HG03060 (cell line): ENCODE data around the gene ADGRL3.

Experiments used
- ATAC-seq: cut with Tn5 transposase; IDR thresholded peaks from one replicate; pipeline ENCODE4 v1.9.1; 2021; ENCODE audit warnings: low read depth, moderate number of reproducible peaks; ENCODE audit not compliant: unreplicated experiment

The ADGRL3 gene

DNA sequence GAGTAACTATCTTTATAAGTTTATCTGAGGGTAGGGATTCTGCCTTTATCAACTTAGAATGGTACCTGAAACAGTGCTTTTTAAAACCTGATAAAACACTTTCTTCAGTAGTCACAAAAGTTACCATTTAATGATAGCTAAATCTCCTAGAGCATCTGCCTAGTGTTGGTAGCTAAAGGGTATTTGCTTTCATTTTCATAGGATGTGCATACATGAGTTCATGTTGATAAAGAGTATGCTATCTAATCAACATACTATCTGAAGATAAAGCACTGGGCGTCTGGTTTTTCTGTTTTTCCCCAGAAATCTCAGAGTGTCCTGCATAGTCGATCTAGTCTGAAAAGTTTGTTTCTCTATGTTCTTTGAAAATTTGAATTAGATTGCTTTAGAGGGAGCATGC is 75.1 kb downstream of the ADGRL3 start:
- no peak for ATAC-seq

GRCh38 chr4:61276029-61276428 is 75.9 kb downstream of the ADGRL3 start:
- no peak for ATAC-seq

DNA sequence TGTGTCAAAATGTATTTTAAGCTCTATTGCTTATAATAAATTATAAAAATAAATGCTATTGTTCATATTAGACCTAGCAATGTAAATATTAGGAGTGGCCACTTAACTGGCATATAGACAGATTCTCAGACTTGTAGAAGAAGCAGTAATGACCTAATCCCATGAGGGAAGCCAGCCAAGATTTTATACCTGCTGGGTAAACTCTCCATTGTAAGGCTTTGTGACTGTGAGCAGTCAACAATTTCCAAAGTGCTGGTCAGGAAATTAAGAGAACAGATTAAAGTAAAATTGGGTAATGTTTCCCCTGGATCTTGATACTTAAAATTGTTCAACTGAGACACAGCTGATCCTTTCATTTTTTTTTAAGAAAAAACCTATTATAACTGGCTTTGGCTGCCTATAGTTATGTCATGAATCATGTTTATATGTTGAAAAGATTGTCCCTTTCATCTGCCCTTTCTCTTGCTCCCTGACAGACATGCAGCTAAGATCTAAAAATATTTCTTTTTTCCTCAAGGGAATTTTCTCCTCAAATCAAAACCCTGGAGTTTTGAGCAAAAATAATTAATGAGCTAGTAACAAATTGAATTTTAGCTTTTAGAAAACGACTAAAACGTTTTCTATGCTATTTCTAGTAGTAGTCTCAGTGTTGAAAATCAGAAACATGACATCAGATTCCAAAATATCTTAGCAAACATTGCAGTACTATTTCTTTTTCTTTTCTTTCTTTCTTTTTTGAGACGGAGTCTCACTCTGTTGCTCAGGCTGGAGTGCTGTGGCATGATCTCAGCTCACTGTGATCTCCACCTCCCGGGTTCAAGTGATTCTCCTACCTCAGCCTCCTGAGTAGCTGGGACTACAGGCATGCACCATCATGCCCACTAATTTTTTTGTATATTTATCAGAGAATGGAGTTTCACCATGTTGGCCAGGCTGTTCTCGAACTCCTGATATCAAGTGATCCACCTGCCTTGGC is 77.9 kb downstream of the ADGRL3 start:
- ATAC-seq: no peak

DNA sequence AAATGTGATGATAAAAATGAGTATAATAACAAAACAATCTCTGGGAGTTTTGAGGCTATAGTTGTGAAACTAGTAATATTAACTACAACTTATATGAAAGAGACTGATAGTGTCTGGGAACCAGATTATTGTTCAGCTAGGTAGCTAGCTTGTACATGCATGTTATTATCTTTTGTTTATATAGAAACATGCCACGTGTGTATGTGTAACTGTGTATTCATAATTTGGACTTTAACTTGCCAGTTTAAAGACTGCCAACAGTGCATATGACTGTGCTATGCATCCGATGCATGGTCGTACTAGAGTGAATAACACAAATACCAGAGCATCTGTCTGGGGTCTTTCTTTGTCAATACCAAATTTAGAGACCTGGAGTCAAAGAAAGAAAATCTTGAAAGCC is 92.2 kb downstream of the ADGRL3 start:
- no peak for ATAC-seq

DNA sequence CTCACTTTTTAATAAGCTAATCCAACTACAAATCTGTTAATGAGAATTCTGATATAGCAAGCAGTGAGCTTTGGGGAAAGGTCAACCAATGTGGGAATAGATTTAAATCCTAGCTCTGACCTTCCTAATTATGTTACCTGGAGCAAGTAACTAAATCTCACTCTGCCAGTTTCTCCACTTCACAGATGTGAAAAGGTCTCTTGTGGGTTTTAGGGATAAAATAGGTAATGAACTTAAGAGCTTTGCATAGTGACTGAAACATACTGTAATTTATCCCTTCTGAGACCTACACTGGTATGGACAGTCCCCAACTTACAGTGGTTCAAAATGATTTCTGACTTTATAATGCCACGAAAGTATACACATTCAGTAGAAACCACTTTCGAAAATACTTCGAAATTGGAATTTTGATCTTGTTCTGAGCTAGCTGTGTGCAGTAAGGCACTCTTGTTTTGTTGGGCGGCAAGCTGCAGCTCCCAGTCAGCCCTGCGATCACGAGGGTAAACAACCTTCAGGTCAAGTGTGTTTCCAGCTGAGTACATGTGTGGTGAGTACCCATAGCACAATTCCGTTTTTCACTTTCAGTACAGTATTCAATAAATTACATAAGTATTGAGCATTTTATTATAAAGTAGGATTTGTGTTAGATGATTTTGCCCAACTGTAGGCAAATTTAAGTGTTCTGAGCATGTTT is 93.7 kb downstream of the ADGRL3 start:
- no peak for ATAC-seq

DNA sequence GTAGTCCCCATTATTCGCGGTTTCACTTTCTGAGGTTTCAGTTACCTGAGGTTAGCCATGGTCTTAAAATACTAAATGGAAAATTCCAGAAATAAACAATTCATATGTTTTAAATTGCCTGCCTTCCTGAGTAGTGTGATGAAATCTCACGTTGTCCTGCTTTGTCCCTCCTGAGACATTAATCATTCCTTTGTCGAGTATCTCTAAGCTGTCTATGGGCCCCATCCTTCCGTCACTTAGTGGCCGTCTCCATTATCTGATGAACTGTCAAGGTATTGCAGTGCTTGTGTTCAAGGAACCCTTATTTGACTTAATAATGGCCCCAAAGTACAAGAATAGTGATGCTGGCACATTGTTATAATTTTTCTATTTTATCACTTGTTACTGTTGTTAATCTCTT is 94.8 kb downstream of the ADGRL3 start:
- no peak for ATAC-seq

DNA sequence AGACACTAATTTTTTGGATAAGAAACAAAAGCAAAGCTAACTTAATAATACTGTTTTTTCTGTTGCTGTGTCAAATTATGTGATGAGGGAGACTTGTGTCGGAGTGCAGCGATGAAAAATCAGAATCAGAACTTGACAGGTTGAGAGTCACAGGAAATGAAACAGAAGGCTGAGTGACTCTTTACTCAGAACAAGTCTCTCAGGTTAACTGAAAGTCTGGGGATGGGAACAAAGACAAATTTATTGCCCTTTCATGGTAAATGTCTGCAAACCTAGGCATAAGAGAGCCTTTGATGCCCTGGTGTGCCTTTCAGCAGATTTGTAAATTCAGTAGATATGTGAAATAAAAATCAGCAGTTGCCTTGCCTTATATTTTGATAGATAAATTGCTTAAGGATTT is 96.0 kb downstream of the ADGRL3 start:
- ATAC-seq: no peak

- no peak for ATAC-seq
These were observed 98.1 kb downstream of the ADGRL3 start for GRCh38 chr4:61298178-61298740.

DNA sequence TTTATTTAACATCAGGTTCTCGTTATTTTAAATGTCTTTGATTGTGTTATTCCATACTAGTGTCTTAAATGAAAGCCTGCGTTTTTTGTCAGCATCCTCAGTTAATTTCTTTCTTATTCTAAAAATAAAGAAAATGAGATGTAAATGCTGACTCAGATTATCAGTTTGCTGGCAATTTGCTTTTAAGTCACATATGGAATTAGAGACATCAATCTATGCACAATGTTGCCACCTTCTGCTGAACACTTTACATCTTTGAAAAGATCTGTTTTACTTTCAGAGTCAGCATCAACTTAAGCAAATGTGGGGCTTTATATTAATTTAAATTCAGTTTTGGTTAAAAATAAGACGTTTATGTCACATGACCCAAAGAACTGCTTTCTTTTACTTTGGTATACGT is 99.2 kb downstream of the ADGRL3 start:
- no peak for ATAC-seq

- ATAC-seq: no peak
These were observed 100.2 kb downstream of the ADGRL3 start for GRCh38 chr4:61300266-61300844.

GRCh38 chr4:61301271-61301670 is 101.1 kb downstream of the ADGRL3 start:
- no peak for ATAC-seq

- ATAC-seq: no peak
These were observed 107.9 kb downstream of the ADGRL3 start for GRCh38 chr4:61308033-61308432.

DNA sequence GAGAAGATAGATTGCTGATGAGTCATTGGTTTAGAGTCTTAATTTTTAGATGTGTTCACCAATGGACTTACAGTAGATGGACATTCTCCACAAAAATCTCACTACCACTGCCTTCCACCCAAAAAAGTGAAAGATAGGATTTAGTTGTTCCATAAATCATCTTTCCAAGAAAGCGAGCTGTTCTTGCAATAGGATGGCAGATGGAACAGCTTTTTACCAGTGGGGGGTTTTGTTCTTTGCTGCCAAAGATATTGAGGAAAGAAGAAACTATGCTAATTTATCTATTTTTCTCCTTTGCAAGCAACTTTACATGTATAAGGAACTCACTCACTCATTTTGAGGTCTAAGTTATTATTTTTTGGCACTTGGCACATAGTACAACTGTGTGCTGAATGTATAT is 109.5 kb downstream of the ADGRL3 start:
- ATAC-seq: no peak

- ATAC-seq: no peak
These were observed 112.4 kb downstream of the ADGRL3 start for GRCh38 chr4:61312526-61312925.

GRCh38 chr4:61318431-61318830 is 118.3 kb downstream of the ADGRL3 start:
- ATAC-seq: no peak

DNA sequence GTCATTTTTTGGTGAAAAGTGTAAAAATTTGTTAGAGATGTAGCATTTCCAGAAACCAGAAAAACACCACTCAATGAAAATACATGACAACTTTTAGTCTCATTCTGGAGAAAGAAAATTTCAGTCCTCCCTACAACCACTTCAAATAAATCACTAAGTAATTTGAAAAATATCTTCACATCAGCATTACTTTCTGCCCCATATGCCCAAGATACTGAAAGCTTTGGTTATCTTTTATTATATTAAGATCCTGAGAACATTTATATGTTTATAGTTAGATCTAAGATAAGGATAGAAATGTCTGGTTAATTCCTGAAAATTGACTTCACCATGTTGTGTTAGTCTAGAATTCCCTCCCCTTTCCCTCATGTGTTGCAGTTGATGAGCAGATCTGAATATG is 119.0 kb downstream of the ADGRL3 start:
- no peak for ATAC-seq

GRCh38 chr4:61320154-61320553 is 120.0 kb downstream of the ADGRL3 start:
- no peak for ATAC-seq

- ATAC-seq: no peak
These were observed 120.5 kb downstream of the ADGRL3 start for GRCh38 chr4:61320631-61321030.

DNA sequence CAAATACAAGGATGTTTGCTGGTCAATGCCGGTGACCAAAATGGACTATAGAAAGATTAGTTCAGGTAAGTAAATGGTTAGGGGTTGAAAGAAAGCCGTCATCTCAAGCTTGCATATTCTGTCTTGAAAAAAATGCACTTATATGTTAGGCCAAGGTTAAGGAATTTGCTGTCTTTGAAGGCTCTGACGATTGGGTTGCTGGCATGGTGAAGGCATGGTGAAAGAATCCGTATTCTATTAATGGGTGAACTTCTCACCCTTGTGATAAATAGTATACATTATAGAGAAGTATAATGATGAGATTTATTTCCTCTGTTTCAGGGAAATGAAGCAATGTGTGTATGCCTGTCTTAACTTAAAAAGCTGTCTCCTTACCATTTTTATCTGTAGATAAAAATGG is 132.6 kb downstream of the ADGRL3 start:
- no peak for ATAC-seq

- ATAC-seq: no peak
These were observed 133.4 kb downstream of the ADGRL3 start for GRCh38 chr4:61333490-61333889.

GRCh38 chr4:61335241-61335763 is 135.2 kb downstream of the ADGRL3 start:
- no peak for ATAC-seq
